IMR-90 (cell line): Measurements from ENCODE around the gene PADI2.

ENCODE experiments used
- BHLHE40 ChIP-seq: fragments of 150-350 bp; IDR thresholded peaks from 2 replicates; pipeline ENCODE4 v1.6.1; 2016; ENCODE audit warnings: mild to moderate bottlenecking, low read depth, low read length
- CEBPB ChIP-seq: IDR thresholded peaks from 2 replicates; pipeline ENCODE4 v1.6.1; 2012; ENCODE audit warnings: low read depth, low read length, improper control_type of control experiment
- CHD1 ChIP-seq: IDR thresholded peaks from 2 replicates; pipeline ENCODE4 v1.6.1; 2012; ENCODE audit warnings: low read depth, low read length, improper control_type of control experiment
- FOS ChIP-seq: fragments of 150-350 bp; IDR thresholded peaks from 2 replicates; pipeline ENCODE4 v1.6.1; 2016; ENCODE audit warnings: low read depth, low read length
- MAFK ChIP-seq: IDR thresholded peaks from 2 replicates; pipeline ENCODE4 v1.6.1; 2012; ENCODE audit warnings: low read depth, low read length, improper control_type of control experiment
- MXI1 ChIP-seq: IDR thresholded peaks from 2 replicates; pipeline ENCODE4 v1.6.1; 2012; ENCODE audit warnings: low read depth, mild to moderate bottlenecking, low read length, moderate library complexity, borderline replicate concordance
- POLR2A ChIP-seq: IDR thresholded peaks from 2 replicates; pipeline ENCODE4 v1.6.1; 2012; ENCODE audit warnings: mild to moderate bottlenecking, low read depth, low read length
- RAD21 ChIP-seq: IDR thresholded peaks from 2 replicates; pipeline ENCODE4 v1.6.1; 2012; ENCODE audit warnings: low read length, improper control_type of control experiment
- SMC3 ChIP-seq: fragments of 150-350 bp; IDR thresholded peaks from 2 replicates; pipeline ENCODE4 v1.6.1; 2016; ENCODE audit warnings: low read depth, mild to moderate bottlenecking, antibody characterized with exemption, low read length, moderate library complexity
- TF ChIP-seq, protein P1 (sequence below): conservative IDR thresholded peaks from 2 replicates; pipeline ENCODE4 v1.5.1; 2012; ENCODE audit warnings: mild to moderate bottlenecking, low read depth, low read length, improper control_type of control experiment
- TF ChIP-seq, protein P2 (sequence below): fragments of 150-350 bp; IDR thresholded peaks from 2 replicates; pipeline ENCODE4 v1.6.1; 2017; ENCODE audit warnings: mild to moderate bottlenecking, antibody characterized with exemption, low read length, low read depth

DNA sequence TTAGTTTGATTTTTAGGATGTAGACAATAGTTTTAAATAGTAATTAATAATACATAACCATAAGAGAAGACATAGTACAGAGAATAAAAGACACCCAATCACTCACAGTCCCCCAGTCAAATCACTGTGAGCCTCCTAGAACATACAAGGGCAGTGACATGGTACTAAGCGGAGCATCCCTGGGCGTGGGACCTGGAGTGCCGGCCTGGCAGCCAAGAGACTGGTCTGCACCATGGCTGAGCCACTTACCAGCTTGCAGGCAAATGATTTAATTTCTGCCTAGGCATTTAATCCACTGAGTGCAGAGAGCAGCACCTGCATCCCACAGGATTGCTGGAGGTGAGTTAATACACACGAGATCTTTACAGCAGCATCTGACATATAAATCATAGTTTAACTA, 85.8 kb downstream of the PADI2 start:
- TF ChIP-seq, protein P1, sequence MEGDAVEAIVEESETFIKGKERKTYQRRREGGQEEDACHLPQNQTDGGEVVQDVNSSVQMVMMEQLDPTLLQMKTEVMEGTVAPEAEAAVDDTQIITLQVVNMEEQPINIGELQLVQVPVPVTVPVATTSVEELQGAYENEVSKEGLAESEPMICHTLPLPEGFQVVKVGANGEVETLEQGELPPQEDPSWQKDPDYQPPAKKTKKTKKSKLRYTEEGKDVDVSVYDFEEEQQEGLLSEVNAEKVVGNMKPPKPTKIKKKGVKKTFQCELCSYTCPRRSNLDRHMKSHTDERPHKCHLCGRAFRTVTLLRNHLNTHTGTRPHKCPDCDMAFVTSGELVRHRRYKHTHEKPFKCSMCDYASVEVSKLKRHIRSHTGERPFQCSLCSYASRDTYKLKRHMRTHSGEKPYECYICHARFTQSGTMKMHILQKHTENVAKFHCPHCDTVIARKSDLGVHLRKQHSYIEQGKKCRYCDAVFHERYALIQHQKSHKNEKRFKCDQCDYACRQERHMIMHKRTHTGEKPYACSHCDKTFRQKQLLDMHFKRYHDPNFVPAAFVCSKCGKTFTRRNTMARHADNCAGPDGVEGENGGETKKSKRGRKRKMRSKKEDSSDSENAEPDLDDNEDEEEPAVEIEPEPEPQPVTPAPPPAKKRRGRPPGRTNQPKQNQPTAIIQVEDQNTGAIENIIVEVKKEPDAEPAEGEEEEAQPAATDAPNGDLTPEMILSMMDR, result no peak
- no peak for TF ChIP-seq POLR2A
- TF ChIP-seq MXI1, result no peak
- TF ChIP-seq FOS, result no peak
- no peak for TF ChIP-seq CEBPB
- TF ChIP-seq MAFK, result no peak
- no peak for TF ChIP-seq CHD1
- TF ChIP-seq, protein P2, sequence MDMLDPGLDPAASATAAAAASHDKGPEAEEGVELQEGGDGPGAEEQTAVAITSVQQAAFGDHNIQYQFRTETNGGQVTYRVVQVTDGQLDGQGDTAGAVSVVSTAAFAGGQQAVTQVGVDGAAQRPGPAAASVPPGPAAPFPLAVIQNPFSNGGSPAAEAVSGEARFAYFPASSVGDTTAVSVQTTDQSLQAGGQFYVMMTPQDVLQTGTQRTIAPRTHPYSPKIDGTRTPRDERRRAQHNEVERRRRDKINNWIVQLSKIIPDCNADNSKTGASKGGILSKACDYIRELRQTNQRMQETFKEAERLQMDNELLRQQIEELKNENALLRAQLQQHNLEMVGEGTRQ, result no peak
- TF ChIP-seq SMC3, result no peak
- no peak for TF ChIP-seq RAD21
- TF ChIP-seq BHLHE40, result no peak
